ENCODE results near the gene WDR82.

DNA sequence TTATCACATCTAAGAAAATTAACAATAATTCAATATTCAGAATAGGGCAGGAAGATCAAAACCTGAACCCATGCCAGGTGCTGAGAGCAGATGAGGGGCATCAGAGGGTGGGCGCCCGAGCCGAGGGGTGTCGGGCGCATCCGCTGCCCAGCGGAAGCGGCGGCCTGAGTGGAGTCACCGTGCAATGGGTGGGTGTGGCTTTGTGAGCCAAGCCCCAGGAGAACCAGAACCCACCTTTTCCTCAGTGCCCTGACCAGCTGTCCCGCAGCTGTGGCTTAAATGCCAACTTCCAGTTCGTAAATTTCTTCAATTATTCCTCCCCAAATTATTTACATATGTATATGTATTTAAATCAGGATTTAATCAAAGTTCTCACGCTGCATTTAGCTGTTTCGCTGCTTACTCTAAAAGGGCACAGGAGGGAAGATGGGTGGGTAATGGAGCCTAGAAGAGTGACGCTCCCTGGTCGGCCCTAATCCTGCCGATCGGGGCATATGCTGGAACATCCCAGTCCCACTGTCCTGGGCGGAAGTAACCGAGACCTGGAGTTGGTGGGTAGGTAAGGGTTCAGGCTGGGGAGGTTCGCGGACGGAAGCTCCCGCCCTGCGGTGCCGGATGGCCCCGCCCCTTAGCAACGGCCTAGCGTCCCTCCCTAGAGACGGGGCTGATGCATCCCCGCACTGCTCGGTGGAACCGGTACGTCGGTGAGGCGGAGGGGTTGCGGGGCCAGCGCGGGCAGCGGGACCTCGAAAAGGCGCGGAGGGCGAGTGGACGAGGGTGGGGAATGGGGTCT lies 39.0 kb upstream of the WDR82 start:
- TF ChIP-seq CTCF (IDR thresholded peaks at IDR 0.05; ENCODE audit: low read depth, low read length) (no peak), EZH2phosphoT487 (IDR thresholded peaks at IDR 0.05; ENCODE audit: low read depth) (no peak)
